Activated CD4-positive, alpha-beta T cell treated with anti-CD3 and anti-CD28 coated beads, Interleukin-10, Interleukin-2, amounts not matched to agents 100 ng/mL and 50 ng/mL, durations not matched to agents 16 hours and 8 hours (primary cell): ENCODE data around the gene ARSD.
"Not testable (repeated sequence)": the region's sequence is repeated elsewhere in the genome, so short reads cannot be mapped to it uniquely, and the experiment has no call there.

Source experiments
- DNase-seq: peaks from one replicate; pipeline ENCODE4 v3.0.0-alpha.2; 2020

The ARSD gene

DNA sequence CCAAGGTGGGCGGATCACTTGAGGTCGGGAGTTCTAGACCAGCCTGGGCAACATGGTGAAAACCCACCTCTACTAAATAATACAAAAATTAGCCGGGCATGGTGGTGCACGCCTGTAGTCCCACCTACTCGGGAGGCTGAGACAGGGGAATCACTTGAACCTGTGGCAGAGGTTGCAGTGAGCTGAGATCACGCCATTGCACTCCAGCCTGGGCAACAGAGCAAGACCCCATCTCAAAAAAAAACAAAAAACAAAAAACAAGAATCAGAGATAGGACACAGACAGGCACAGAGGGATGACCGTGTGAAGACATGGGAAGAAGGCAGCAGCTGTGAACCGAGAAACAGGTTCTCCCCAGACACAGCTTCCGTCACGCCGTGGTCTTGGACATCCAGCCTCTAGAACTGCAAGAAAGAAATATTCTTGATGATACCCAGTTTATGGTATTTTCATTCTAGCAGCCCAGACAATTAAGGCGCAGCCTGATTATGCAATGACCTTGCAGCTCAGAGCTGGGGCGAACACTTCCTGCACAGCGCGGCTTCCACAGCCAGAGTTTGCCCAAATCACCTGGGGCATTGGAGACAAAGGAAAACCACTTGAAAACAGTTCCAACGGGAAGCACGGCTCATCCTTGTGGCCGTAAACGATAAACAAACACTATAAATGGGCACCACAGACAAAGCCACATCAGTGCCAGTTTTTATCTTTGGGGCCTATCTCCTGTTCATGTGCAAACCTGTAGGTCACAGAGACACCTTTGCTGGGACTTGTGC is 4.2 kb upstream of the ARSD start:
- no peak for DNase-seq

DNA sequence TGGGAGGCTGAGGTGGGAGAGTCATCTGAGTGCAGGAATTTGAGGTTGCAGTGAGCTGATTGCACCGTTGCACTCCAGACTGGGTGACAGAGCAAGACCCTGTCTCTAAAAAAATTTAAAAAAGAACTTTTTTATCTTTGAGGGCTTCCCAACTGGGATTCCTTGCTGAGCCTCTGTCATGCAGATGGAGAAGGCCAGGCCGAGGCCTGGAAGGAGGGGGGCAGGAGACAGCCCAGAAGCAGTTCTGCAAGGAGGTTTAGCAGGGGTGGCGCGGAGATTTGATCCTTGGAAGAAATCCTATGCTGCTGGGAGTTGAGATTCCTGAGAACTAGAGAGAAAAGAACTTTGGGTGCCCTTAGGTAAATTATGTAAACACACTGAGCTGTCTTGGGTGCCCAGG is 2.5 kb upstream of the ARSD start:
- DNase-seq, result no peak

DNA sequence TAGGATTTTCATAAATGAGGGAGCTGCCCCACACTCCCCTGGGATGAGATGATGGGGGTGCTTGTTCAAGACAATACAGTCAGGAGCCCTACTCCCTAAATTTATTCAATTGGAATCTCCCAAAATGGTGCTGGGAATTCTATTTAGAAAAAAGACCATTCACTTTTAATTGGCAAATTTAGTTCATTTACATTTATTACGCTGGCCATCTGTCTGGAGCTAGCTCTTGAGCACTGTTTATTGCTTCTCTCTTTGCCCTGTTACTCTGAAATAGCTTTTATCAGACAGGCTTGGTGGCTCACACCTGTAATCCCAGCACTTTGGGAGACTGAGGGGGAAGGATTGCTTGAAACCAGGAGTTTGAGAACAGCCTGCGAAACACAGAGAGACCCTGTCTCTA is 2.0 kb upstream of the ARSD start:
- no peak for DNase-seq

DNA sequence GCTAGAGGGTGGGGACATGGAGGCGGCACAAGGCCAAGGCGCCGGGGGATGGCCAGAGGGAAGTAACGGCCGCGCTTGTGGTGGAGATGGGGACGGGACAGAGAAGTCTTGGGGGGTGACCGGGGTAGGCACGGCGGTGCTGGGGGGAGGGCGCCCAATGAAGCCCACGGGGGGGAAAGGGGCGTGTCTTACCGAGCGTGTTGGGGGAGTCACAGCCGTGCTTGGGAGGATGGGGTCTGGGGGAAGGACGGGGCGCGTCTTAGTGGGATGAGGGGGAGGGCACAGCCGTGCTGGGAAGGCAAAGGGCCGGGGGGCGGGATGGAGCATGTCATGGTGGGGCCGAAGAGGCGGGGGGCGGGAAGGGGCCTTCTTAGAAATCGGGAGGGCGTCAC is 952 bp downstream of the ARSD start:
- no peak for DNase-seq

DNA sequence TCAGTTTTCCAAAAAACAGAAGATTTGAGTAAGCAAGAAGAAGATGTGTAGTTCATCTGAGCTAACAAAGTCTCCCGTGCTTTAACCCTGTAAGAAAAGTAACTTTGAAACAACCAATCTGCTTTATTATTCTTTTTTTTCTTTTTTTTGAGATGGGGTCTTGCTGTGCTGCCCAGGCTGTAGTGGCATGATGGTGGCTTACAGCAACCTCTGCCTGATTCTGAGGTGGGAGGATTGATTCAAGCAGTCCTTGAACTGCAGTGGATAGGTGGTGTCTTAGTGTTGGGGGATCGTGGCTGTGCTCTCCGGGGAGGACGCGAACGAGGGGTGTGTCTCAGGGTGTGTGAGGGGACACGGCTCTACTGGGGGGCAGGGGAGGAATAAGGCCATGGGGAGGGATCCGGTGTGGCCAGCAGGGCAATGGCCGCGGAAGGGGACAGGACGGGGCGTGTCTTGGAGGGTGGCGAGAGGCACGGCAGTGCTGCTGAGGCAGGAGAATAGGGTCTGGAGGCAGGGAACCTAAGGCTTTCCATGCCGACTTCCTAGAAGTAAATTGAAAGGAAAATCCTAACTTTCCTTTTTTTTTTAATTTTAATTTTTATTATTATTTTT is 2.4 kb downstream of the ARSD start:
- DNase-seq, result no peak

DNA sequence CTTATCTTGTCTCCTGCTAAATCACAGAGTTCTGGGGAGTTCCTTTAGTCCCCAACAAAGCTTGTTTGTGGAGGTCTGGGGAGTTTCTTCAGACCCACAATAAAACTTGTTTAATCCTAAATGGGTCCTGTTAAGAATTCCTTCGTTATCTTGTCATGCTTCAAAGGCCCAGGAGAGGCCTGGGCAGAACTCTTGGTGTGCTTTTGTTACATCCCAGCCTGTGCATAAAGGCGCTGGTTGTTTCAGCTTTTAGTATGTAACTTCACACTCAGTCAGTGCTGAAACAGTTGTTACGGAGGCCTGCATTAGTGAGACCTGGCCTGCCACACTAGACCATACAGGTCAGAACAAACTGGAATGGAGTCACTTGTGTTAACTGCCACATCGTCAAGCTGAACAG is 2.9 kb downstream of the ARSD start:
- not testable (repeated sequence) for DNase-seq

DNA sequence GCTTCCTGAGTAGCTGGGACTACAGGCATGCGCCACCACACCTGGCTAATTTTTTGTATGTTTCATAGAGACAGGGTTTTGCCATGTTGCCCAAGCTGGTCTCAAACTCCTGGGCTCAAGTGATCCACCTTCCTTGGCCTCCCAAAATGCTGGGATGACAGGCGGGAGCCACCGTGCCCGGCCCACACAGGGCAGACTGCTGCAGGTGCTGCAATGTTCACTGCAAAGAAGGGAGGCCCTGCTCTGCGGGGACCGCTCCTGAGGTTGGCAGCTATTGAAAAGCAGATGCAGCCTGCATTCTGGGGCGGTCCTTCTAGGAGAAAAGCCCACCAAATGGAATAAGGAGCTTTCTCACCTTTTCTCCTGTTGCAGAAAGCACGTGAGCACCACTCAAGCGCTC is 5.0 kb downstream of the ARSD start:
- DNase-seq, result no peak

DNA sequence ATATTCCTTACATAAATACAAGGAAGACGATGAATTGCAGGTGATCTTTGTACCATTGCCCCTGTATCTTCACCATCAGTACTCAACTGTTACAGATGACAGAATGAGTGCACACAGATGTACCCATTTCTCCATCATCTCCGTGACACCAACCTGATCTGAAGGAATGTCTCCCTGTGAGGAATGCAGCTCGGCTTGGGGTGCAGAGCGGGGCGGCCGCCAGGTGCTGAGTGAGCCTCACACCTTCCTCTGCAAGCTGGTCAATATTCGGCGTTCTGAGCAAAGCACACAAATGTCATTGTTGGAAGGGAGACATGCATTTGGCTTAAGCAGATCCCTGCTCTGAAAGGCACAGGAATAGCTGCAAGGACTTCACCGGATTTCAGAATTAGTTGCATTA is 7.4 kb downstream of the ARSD start:
- no peak for DNase-seq

DNA sequence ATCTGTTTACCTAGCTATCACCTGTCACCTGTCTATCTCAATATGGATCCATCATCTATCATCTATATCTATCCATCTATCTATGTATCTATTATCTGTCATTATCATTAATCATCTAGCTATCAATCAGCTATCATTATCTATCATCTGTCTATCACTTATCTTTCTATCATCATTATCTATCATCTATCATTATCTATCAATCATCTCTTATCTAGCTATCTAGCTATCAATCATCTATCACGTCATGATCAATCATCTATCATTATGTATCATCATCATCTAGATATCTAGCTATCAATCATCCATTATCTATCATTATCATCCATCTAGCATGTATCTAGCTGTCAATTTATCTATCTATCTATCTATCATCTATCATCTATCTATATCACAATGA is 7.9 kb downstream of the ARSD start:
- DNase-seq, result no peak

DNA sequence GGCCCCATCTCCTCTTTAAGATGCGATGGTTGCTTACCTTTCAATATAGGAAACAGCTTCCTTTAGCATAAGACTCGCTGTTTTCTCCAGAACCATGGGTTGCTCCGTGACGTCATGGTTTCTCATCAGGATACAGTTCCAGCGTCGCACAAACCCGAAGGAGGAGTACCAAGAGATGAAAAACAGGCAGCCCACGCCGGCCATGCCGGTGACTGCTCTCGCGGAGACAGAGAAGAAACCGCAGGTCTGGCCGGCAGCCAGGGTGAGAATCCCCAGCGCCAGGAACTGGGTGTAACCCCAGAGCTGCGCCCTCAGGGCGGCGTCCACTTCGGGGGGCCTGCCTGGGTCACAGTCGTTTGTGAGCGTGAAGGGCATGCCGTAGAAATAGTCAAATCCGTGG is 11.4 kb downstream of the ARSD start:
- no peak for DNase-seq

DNA sequence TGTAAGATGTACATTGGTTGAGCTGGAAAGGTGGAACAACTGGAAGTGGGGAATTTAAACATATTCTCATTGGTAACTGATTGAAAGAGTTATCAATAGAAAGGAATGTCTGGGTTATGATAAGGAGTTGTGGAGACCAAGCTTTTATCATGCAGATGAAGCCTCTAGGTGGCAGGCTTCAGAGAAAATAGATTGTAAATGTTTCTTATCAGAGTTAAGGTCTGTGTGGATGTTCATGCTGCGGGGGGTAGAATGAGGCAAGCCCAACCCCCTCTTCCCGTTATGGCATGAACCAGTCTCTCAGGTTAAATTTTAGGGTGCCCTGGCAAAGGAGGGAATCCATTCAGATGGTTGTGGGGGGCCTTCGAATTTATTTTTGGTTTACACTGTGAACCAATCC is 16.0 kb downstream of the ARSD start:
- DNase-seq, result no peak

DNA sequence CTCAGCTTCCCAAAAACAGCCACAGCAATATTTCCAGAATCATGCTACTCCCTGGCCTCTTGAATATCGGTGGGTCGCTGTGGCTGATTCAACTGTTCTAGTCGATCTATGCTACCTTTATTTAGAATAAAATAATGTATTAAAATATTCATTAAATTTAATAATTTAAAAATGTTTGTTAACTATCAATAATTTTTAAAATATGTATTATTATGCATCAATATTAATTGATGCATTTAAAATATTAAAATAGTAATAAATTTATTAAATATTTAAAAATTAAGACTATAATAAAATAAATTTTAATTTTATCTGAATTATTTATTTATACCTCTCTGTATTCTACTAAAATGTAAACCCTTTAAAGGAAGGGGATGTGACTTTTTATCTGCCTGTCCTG is 19.0 kb downstream of the ARSD start:
- DNase-seq, result no peak

DNA sequence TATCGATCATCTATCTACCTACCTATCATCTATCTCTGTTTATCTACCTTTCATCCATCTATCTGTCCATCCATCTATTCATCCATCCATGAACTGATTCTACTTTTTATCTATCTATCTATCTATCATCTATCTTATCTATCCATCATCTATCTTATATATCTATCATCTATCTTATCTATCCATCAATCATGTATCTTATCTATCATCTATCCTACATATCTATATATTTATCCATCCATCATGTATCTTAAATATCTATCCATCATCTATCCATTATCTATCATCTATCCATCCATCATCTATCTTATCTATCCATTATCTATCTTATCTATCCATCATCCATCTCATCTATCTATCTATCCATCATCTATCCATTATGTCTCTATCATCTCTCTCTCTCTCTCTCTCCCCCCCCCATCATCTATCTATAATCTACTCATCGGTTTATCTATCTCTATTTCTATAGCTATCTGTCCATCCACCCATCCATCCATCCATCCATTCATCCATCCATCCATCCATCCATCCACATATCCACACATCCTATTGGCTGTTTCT is 20.9 kb downstream of the ARSD start:
- DNase-seq, result no peak

DNA sequence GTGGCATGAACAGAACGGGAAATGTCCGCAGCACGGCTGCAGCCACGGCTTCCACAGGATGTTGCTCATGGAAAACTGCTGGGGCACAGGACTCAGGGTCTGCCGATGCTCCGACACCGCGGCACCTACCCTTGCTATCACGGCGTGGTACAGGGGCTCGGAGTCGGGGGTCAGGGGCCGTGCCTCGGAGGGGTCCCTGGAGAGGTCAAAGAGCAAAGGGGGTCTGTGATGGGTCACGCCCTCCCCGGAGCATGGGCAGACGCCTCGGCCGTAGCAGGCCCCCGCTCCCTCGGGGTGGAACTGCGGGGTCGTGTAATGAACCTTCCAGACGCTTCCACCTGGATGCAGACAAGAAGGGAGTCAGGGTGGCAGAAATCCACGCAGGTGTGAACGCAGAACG is 21.8 kb downstream of the ARSD start:
- DNase-seq, result no peak

DNA sequence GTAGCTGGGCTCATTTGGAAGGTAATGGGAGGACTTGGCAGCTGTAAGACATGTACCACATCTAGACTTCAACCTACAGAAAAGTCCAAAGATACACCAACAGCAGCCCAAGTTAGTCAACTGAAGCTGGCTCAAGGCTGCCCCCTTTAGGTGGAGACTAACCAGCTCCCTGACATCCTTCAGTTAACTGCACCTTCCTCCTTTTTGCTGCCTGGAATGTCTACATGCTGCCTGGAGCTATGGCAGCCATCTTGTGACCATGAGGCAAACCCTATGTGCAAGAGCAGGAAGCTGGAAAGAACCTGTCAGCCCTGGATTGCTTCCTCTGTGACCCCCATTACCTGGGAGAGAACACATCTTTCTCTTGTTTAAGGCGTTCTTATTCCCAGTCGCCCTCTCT is 25.8 kb downstream of the ARSD start:
- DNase-seq, result no peak

DNA sequence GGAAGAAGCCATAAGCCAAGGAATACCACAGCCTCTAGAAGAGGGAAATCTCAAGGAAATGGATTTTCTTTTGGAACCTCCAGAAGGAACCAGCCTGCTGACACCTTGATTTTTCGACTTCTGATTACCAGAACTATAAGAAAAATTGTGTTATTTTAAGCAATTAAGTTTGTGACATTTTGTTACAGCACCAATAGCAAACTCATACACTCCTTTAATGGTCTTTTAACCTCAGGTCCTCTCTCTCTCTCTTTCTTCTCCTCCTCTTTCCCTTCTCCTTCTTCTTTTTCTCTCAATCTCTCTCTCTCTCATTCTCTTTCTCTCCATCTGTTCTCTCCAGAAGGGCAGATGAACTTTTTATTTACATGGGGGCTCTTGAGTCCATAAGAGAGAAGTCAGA is 26.3 kb downstream of the ARSD start:
- DNase-seq, result no peak

DNA sequence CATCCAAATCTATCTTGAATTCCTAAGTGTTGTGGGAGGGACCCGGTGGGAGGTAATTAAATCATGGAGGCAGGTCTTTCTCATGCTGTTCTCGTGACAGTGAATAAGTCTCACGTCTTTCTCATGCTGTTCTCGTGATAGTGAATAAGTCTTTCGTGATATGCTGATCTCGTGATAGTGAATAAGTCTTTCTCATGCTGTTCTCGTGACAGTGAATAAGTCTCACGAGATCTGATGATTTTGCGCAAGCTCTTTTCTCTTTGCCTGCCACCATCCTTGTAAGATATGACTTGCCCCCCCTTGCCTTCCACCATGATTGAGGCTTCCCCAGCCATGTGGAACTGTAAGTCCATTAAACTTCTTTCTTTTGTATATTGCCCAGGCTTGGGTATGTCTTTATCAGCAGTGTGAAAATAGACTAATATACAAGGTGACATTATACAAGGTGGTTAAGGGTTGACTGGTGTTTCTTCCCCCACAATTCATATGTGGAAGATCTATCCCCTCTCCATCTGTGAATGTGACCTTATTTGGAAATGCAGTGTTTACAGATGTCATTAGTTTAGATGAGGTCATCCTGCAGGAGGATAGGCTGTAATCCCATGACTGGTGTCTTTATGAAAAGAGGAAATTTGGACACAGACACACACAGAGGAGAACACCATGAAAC is 27.6 kb downstream of the ARSD start:
- no peak for DNase-seq

DNA sequence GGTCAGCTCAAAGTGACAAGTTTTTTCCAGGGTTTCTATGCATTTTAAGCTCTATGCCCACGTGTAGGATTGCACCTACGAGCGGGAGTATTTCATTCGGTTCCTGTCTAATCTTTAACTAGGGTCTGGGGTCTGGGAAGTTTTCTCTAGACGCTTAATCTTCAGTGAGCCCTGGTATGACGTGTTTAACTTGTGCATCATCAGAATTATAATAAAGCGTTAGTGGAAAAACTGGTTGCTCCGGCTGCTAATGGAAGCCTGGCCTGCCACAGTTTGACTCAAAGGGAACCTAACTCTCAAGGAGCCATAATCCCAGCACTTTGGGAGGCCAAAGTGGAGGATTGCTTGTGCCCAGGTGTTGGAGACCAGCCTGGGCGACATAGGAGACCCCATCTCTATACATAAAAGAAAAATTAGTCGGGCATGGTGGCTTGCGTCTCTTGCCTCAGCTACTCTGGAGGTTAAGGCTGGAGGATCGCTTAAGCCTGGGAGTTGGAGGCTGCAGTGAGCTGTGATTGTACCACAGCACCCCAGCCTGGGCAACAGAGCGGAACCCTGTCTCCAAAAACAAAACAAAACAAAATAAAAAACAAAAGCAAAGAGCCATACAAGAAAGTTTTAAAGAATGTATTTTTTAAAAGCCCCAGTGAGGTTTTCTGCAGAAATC is 30.2 kb downstream of the ARSD start:
- DNase-seq, result no peak

DNA sequence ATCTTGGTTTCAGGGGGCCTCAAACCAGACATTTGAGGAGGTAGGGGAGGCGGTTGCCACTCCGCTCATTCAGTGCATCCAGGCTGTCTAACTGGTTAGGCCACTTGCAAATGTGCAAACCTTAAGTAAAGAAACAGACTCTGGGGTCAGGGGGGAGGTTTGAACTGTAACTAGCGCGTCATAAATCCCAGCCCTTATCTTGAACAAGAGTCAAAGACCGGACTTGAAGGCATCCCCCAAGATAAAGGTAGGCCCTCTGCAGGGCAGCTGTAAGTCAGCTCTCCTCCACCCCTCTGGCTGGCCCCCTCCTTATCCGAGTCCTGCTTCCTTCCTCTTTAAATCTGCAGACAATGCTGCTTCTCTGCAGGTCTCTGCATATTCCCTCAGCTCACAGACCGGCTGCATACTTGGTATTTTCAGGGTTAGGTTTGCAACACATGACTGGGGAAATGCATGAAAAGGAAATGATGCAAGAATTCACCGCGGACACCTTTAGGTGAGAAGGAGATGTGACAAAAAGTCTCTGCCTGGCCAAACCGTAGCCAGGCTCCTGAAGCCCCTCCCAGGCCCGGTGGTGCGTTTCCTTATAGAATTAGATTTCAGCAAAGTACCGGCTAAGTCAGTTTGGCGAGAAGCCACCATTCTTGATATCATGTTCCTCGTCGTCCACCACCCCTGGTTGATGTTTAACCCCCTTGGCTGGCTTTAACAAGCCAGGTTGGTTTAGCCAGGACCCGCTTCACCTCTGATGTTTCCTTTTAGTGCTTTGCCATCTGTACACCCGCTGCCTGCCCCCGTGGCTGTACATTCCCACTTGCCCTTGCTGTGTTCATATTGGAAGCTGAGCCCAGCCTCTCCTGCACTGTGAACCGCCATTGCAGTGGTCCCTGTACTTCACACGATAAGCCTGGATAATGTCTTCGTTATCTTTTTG is 31.2 kb downstream of the ARSD start:
- peak; percentile 61 for DNase-seq

DNA sequence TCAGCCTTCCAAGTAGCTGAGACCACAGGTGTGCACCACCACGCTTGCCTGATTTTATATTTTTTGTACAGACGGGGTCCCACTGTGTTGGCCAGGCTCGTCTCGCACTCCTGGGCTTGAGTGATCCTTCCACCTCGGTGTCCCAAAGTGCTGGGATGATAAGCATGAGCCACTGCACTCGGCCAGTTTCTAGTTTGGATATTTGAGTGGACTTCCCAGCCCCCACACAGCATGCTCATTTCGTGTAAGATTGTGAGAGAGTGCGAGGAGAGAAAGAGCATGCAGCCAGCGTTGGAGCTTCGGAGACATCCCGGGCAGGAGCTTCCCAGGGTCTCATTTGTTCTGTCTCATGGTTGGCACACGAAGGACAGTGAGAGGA is 31.8 kb downstream of the ARSD start:
- DNase-seq, result no peak

DNA sequence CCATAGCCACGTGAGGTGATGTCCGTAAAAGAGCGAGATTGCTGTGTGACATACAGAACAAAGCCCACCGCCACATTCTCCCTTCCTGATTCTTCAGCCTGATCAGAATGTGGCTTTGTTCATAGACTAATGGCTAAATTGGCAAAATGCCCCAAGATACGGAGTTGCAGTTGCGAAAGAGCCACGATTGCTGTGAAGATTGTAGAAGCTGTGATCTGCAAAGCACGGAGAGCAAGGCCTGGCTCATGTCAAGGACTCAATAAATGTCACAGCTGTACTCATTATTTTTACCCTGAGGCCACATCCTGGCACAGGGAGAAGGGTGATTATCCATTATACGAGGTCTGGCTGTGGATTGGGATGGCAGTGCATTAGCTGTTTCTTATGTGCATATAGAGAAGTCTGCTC is 34.2 kb downstream of the ARSD start:
- DNase-seq, result no peak

DNA sequence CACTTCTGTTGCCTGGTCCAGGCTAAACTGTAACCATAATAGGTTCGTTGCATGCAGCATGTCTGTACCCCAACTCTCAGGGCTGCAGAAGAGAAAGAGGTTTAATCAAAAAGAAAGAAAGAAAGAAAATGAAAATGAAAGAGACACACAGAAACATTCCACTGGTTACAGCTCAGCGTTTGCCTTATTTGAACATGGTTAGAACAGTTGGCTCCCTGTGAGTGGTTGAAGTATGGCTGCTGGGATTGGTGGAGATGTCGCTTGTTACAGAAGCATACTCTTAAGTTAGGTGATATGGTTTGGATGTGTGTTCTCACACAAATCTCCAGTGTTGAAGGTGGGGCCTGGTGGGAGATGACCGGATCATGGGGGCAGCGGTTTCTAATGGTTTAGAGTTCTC is 36.3 kb downstream of the ARSD start:
- DNase-seq, result no peak
